Type B pancreatic cell (in vitro differentiated cells): ENCODE results near the gene LCE1D. TPM values are rescaled to one million over a fixed set of nuclear protein-coding genes. Genes with fewer than 3 reads are reported as not detected.

ENCODE experiments used
- DNase-seq: peaks from one replicate; pipeline ENCODE4 v3.0.0; 2021; ENCODE audit warnings: mixed read lengths; ENCODE audit not compliant: unreplicated experiment; ENCODE audit errors: extremely low spot score
- H3K27ac Mint-ChIP-seq: 2 replicates; pipeline ENCODE4 v1.8.0; 2021; ENCODE audit warnings: mild to moderate bottlenecking, mixed read lengths
- H3K27me3 Mint-ChIP-seq: 2 replicates; pipeline ENCODE4 v1.8.0; 2021; ENCODE audit warnings: mixed read lengths
- H3K36me3 Mint-ChIP-seq: 2 replicates; pipeline ENCODE4 v1.8.0; 2021; ENCODE audit warnings: mixed read lengths
- H3K4me1 Mint-ChIP-seq: one replicate; pipeline ENCODE4 v1.8.0; 2021; ENCODE audit warnings: mixed read lengths; ENCODE audit not compliant: unreplicated experiment
- H3K4me3 Mint-ChIP-seq: 2 replicates; pipeline ENCODE4 v1.8.0; 2021; ENCODE audit warnings: mild to moderate bottlenecking, mixed read lengths
- H3K9me3 Mint-ChIP-seq: 2 replicates; pipeline ENCODE4 v1.8.0; 2021; ENCODE audit warnings: mixed read lengths
- CTCF ChIP-seq: fragments of 200-600 bp; sonication (generic); conservative IDR thresholded peaks from 2 replicates; pipeline ENCODE4 v1.5.0; 2021; ENCODE audit warnings: antibody characterized with exemption, mild to moderate bottlenecking
- total RNA-seq: library from RNA; stranded (reverse); gene quantifications from 2 replicates; pipeline ENCODE4 v1.2.1, GENCODE V29; 2021; ENCODE audit warnings: low replicate concordance

Gene LCE1D
- total RNA-seq, 1 donor from 2014 or later, result not detected

GRCh38 chr1:152817309-152817708, 20.8 kb downstream of the LCE1D start:
- Mint-ChIP-seq H3K36me3 (no peaks in the 10 kb centered on the region), H3K9me3 (peaks cover 17% of the 10 kb centered on the region)

GRCh38 chr1:152823294-152823693, 26.8 kb downstream of the LCE1D start:
- Mint-ChIP-seq H3K9me3 (peaks cover 4% of the 10 kb centered on the region), H3K27me3 (no peaks in the 10 kb centered on the region), H3K4me1 (no peaks in the 10 kb centered on the region), H3K4me3 (no peak overlapping the region), H3K27ac (no peak overlapping the region), H3K36me3 (no peaks in the 10 kb centered on the region)
- TF ChIP-seq CTCF, result no peak
- no peak for DNase-seq

More at GRCh38 chr1:152817309-152817708, 20.8 kb downstream of the LCE1D start:
- Mint-ChIP-seq H3K27me3 (no peaks in the 10 kb centered on the region), H3K27ac (no peak overlapping the region), H3K4me1 (no peaks in the 10 kb centered on the region), H3K4me3 (no peak overlapping the region)
- DNase-seq, result no peak
- TF ChIP-seq CTCF, result no peak

- no peak overlapping the region for H3K27ac Mint-ChIP-seq
- no peak overlapping the region for H3K4me3 Mint-ChIP-seq
- no peak for DNase-seq
- no peaks in the 10 kb centered on the region for H3K27me3 Mint-ChIP-seq
- H3K36me3 Mint-ChIP-seq, result no peaks in the 10 kb centered on the region
- H3K4me1 Mint-ChIP-seq, result no peaks in the 10 kb centered on the region
- H3K9me3 Mint-ChIP-seq, result no peaks in the 10 kb centered on the region
- no peak for TF ChIP-seq CTCF
Measured at GRCh38 chr1:152824964-152825363, 28.4 kb downstream of the LCE1D start.

- H3K4me3 Mint-ChIP-seq, result no peak within 1 kb of the TSS
- H3K36me3 Mint-ChIP-seq, result no peaks in the 10 kb centered on the region
- H3K4me1 Mint-ChIP-seq, result no peaks in the 10 kb centered on the region
- no peak within 1 kb of the TSS for H3K27ac Mint-ChIP-seq
- no peak for TF ChIP-seq CTCF
- no peaks in the 10 kb centered on the region for H3K27me3 Mint-ChIP-seq
- no peak for DNase-seq
- no peaks in the 10 kb centered on the region for H3K9me3 Mint-ChIP-seq
Measured at GRCh38 chr1:152827173-152827572, 30.7 kb downstream of the LCE1D start, which contains the start of gene LCE1A. Gene LCE1A (plus strand): TSS chr1:152827473. CDS start chr1:152827473, 0 bp downstream.

GRCh38 chr1:152836870-152837269, 40.3 kb downstream of the LCE1D start:
- no peaks in the 10 kb centered on the region for H3K36me3 Mint-ChIP-seq
- H3K27ac Mint-ChIP-seq, result no peak overlapping the region

More at GRCh38 chr1:152836870-152837269, 40.3 kb downstream of the LCE1D start:
- peaks cover 5% of the 10 kb centered on the region for H3K9me3 Mint-ChIP-seq
- DNase-seq, result no peak
- no peak for TF ChIP-seq CTCF
- H3K4me3 Mint-ChIP-seq, result no peak overlapping the region
- H3K27me3 Mint-ChIP-seq, result no peaks in the 10 kb centered on the region
- no peaks in the 10 kb centered on the region for H3K4me1 Mint-ChIP-seq
